ENCODE data around the gene LY6G6D.

LY6G6D gene

GRCh38 chr6:31734821-31735406, 19.8 kb downstream of the LY6G6D start:
- peak overlapping the region; percentile 86 to 96 for H3K27ac ChIP-seq
- H3K36me3 ChIP-seq = peaks cover 37 to 38% (median 38%) of the 10 kb centered on the region in 3 donors
- TF ChIP-seq CTCF (IDR thresholded peaks at IDR 0.05) = no peak
- peaks cover 0 to 49% (median 28%) of the 10 kb centered on the region in 4 donors for H3K4me1 ChIP-seq
- intact Hi-C loops (cut with DNase I; ENCODE audit: low total_unique reads) = loop anchor here (5.0 kb wide), 1 partner anchor 33 kb away; the partner anchor contains the start of gene ABHD16A
- peak overlapping the region; percentile 64 to 87 for H3K4me3 ChIP-seq
- no peaks in the 10 kb centered on the region for H3K27me3 ChIP-seq
- DNase-seq = peak; percentile 53 to 78
- no peaks in the 10 kb centered on the region for H3K9me3 ChIP-seq

- no peak for TF ChIP-seq CTCF (IDR thresholded peaks at IDR 0.05)
- intact Hi-C loops (cut with DNase I; ENCODE audit: low total_unique reads) = loop anchor here (5.0 kb wide), 1 partner anchor 34 kb away; the partner anchor contains the start of gene ABHD16A
- Histone ChIP-seq H3K4me3 (peak within 1 kb of the TSS; percentile 64 to 87), H3K4me1 (peaks cover 0 to 48% (median 28%) of the 10 kb centered on the region in 4 donors), H3K27me3 (no peaks in the 10 kb centered on the region), H3K27ac (peak within 1 kb of the TSS; percentile 86 to 96), H3K36me3 (peaks cover 31 to 32% (median 31%) of the 10 kb centered on the region in 3 donors), H3K9me3 (no peaks in the 10 kb centered on the region)
- DNase-seq = peak; percentile 92 to 95
These were observed 21.0 kb downstream of the LY6G6D start, which contains the start of gene CLIC1 for GRCh38 chr6:31736021-31736767. Gene CLIC1, minus strand, starts transcription at chr6:31736530. Its CDS starts 230 bp downstream, at chr6:31736300.

GRCh38 chr6:31736768-31737314, 21.7 kb downstream of the LY6G6D start:
- H3K9me3 ChIP-seq = no peaks in the 10 kb centered on the region
- peaks cover 24 to 25% (median 25%) of the 10 kb centered on the region in 3 donors for H3K36me3 ChIP-seq
- peak overlapping the region; percentile 64 to 87 for H3K4me3 ChIP-seq
- no peak for DNase-seq
- intact Hi-C loops (cut with DNase I; ENCODE audit: low total_unique reads) = loop anchor here (5.0 kb wide), 1 partner anchor 35 kb away; the partner anchor contains the start of gene ABHD16A
- H3K27me3 ChIP-seq = no peaks in the 10 kb centered on the region
- no peak for TF ChIP-seq CTCF (IDR thresholded peaks at IDR 0.05)
- peak overlapping the region; percentile 86 to 96 for H3K27ac ChIP-seq
- peaks cover 0 to 48% (median 28%) of the 10 kb centered on the region in 4 donors for H3K4me1 ChIP-seq

- TF ChIP-seq CTCF (IDR thresholded peaks at IDR 0.05) = no peak
- Histone ChIP-seq H3K4me1 (peaks cover 0 to 48% (median 28%) of the 10 kb centered on the region in 4 donors), H3K4me3 (no peak overlapping the region), H3K9me3 (no peaks in the 10 kb centered on the region), H3K27me3 (no peaks in the 10 kb centered on the region), H3K27ac (peak overlapping the region; percentile 86 to 96), H3K36me3 (peaks cover 18 to 19% (median 18%) of the 10 kb centered on the region in 3 donors)
- DNase-seq = no peak
- intact Hi-C loops (cut with DNase I; ENCODE audit: low total_unique reads) = loop anchor here (5.0 kb wide), 1 partner anchor 35 kb away; the partner anchor contains the start of gene ABHD16A
These were observed 22.3 kb downstream of the LY6G6D start for GRCh38 chr6:31737315-31737990.
